Dedifferentiated amniotic fluid mesenchymal stem cell (primary cell): ENCODE data around the gene SPIB.
"Not testable (repeated sequence)": the region's sequence is repeated elsewhere in the genome, so short reads cannot be mapped to it uniquely, and the experiment has no call there.

Experiments used
- DNase-seq: peaks from one replicate; pipeline ENCODE4 v3.0.0-alpha.2; 2016; ENCODE audit errors: extremely low spot score

SPIB gene

DNA sequence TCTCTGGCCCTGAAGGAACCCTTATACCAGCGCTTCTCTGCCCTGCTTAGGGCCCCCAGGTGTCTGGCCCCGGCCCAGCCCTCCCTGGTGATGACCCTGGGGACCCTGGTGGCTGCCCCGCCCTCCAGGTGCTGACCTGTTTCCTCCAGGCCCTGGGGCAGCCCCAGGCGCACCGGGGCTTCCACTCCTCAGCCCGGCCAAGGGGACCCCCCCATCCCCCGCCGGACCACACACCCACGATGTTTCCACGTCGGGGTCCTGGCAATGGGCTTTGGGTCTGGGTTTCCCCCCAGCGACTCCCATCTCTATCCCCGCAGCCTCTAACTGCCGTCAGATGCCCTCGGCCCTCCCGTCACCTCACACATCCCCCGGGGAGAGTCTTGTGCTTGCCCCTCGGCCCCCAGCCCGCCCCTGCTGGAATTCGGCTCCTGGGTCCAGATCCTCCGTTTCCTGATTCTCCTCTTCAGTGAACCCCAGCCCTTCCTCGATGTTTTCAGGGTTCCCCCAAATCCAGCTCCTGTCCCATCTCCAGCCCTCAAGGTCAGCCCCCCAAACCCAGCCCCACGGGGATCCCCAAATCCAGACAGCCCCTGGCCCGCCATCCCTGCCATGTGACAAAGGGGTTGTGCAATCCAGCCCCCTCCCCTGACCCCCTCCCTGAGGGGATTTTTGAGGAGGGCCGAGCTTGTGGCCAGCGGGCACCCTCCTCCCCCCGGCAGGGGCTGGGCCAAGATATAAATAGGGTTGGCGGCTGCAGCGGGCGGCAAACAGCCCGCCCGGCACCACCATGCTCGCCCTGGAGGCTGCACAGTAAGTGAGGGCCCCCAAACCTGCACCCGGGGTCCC is at the start of gene SPIB:
SPIB (plus strand) TSS at position 763 of the 846 bp plus-strand sequence; CDS start at position 788, 25 bp downstream.
- no peak for DNase-seq

DNA sequence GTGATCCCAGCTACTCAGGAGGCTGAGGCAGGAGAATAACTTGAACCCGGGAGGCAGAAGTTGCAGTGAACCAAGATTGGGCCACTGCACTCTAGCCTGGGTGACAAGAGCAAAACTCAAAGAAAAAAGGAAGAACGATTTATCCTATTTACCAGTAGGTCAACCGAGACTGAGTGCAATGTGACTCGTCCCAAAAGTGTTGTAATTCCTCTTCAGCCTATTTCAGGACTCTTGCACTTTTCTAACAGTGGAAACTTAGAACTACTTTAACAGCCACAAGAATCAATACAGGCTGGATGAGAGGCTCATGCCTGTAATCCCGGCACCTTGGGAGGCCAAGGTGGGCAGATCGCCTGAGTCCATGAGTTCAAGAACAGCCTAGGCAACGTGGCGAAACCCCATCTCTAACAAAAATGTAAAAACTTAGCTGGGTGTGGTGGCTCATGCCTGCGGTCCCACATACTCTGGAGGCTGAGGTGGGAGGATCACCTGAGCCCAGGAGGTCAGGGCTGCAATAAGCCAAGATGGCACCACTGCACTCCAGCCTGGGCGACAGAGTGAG is 46.7 kb upstream of the SPIB start:
- no peak for DNase-seq

DNA sequence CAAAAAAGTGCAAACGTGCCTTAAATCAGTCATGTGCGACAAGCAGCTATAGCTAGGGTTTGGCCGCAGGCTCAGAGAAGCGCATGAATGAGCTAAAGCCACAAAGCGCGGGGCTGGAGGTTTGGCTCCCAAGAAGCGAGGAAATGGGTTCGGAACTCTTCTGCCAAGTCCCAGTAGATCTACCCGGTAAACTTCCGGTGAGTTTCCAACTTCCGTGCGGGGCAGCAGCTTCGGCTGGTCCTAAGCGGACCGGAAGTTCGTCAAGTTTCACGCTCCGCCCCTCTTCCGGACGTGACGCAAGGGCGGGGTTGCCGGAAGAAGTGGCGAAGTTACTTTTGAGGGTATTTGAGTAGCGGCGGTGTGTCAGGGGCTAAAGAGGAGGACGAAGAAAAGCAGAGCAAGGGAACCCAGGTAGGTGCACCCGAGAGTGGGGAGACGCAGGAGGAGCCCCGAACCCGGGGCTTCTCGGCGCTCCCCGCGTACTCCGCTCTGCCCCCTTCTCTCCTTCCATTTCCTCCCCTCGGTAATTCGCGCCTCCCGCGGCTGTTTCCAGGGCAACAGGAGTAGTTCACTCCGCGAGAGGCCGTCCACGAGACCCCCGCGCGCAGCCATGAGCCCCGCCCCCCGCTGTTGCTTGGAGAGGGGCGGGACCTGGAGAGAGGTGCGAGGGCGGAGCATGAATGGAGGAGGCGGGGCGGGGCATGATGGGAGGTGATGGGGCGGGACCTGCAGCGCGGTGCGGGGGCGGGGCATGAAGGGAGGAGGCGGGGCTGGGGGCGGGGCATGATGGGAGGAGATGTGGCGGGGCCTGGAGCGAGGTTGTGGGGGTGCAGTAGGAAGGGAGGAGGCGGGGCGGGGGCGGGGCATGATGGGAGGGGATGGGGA is 42.3 kb upstream of the SPIB start, which contains the start of gene NR1H2:
NR1H2 (plus strand) TSS at position 292 of the 885 bp plus-strand sequence. CDS start 1,149 bp downstream, outside the sequence.
- peak; percentile 99 for DNase-seq

DNA sequence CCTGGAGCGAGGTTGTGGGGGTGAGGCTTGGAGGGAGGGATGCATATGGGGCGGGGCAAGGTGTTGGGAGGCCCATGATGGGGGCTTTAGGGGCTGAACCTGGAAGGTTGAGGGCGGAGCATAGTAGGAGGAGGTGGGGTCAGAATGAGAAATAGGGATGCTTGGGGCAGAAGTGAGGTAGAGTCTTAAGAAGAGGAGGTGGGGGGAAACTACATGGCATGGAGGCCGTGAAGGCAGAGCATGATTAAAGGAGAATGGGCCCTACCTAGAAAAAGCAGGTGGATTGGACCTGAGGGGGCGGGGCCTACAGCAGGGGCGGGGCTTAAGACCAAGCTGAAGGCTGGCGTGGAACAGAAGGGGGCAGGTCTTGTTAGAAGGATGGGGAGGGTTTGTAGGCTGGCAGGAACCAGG is 41.7 kb upstream of the SPIB start:
- no peak for DNase-seq

DNA sequence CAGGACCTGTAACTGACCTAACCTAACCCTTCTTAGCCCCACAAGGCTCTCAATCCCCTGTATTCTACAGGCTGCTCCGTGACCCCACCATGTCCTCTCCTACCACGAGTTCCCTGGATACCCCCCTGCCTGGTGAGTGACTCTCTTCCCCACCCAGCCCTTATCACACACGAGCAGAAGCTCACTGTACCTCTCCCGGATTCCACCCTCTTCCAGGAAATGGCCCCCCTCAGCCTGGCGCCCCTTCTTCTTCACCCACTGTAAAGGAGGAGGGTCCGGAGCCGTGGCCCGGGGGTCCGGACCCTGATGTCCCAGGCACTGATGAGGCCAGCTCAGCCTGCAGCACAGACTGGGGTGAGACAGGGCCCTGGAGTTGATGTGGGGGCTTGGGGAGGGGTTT is 41.2 kb upstream of the SPIB start:
- DNase-seq = no peak

DNA sequence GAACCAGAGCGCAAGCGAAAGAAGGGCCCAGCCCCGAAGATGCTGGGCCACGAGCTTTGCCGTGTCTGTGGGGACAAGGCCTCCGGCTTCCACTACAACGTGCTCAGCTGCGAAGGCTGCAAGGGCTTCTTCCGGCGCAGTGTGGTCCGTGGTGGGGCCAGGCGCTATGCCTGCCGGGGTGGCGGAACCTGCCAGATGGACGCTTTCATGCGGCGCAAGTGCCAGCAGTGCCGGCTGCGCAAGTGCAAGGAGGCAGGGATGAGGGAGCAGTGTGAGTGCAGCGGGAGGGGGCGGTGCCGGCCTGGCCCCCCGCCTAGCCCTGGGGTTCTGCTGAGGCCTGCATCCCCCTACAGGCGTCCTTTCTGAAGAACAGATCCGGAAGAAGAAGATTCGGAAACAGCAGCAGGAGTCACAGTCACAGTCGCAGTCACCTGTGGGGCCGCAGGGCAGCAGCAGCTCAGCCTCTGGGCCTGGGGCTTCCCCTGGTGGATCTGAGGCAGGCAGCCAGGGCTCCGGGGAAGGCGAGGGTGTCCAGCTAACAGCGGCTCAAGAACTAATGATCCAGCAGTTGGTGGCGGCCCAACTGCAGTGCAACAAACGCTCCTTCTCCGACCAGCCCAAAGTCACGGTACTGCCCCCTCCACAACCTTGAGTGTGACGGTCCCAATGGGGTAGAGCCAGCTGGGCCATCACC is 40.4 kb upstream of the SPIB start:
- no peak for DNase-seq

DNA sequence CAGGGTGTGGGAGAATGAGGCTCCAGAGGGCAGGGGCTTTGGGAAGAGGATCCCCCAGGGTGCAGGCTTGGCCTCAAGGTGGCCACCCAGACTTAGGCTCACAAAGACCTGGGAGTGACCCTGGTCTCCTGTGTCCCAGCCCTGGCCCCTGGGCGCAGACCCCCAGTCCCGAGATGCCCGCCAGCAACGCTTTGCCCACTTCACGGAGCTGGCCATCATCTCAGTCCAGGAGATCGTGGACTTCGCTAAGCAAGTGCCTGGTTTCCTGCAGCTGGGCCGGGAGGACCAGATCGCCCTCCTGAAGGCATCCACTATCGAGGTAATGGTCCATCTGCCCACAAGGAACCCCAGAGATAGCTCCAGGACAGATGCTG is 39.9 kb upstream of the SPIB start:
- no peak for DNase-seq

DNA sequence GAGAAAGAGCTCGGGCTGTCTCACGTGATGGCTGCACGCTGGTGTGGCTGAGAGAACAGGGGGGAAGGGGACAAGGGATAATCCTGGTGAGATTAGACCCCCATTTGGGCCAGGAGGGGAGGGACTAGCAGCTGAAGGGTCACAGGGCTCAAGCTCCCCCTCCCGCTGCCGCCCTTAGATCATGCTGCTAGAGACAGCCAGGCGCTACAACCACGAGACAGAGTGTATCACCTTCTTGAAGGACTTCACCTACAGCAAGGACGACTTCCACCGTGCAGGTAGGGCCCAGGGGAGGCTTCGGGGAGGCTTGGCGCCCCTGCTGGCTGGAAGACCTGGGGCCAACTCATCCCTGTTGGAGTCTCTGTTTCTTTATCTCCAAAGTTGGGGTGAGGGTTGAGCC is 39.1 kb upstream of the SPIB start:
- no peak for DNase-seq

DNA sequence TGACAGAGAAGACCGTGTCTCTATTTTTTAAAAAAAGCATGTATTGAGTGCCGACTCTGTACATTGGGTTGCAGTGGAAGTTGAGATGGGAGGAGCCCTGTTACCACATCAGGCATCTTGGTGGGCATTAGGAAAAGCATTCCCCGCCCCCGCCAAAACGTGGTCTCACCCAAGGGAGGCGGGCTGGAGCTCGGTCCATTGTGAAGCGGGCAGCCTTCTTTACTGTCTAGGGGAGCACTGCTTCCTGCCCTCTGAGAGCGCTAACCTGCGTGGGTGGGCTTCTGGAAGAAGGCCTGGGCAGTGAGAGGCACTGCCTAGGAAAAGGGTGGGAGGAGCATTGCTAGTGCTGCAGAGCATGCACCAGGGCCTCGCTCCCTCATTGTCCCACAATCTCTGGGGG is 38.6 kb upstream of the SPIB start:
- DNase-seq = no peak

DNA sequence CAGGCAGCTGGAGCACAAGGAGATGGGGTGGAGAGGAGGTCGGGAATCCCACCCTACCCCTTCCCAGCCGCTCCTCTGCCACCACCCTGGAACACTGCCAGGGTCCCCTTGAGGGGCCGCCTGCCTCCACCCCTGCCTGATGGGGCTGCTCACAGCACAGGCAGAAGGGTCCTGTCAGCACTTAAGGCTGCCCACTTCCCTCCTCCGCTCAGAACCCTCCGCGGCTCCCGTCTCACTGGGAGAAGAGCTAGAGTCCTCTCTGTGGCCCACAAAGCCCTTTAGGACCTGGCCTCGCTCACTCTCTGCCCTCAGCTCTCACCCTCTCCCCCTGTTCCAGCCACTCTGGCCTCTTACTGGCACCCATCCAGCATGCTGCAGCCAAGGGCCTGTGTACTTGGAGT is 38.0 kb upstream of the SPIB start:
- no peak for DNase-seq

DNA sequence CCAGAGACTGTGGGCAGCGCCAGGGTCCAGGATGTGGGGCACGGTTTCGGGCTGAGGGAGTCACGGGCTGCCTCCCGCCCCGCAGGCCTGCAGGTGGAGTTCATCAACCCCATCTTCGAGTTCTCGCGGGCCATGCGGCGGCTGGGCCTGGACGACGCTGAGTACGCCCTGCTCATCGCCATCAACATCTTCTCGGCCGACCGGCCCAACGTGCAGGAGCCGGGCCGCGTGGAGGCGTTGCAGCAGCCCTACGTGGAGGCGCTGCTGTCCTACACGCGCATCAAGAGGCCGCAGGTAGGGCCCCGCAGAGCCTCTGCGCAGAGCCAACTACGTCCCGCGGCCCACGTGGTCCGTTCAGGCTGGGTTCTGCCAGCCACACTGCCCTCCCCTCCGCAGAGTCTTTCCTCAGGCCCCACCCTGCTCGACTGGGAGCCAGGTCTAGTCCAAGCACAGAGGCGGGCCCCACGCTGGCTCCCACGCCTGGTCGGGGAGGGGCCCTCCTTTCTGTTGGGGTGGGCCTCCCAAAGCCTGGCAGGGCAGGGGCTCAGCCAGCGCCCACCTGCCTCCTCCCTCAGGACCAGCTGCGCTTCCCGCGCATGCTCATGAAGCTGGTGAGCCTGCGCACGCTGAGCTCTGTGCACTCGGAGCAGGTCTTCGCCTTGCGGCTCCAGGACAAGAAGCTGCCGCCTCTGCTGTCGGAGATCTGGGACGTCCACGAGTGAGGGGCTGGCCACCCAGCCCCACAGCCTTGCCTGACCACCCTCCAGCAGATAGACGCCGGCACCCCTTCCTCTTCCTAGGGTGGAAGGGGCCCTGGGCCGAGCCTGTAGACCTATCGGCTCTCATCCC is 36.6 kb upstream of the SPIB start:
- DNase-seq = no peak

DNA sequence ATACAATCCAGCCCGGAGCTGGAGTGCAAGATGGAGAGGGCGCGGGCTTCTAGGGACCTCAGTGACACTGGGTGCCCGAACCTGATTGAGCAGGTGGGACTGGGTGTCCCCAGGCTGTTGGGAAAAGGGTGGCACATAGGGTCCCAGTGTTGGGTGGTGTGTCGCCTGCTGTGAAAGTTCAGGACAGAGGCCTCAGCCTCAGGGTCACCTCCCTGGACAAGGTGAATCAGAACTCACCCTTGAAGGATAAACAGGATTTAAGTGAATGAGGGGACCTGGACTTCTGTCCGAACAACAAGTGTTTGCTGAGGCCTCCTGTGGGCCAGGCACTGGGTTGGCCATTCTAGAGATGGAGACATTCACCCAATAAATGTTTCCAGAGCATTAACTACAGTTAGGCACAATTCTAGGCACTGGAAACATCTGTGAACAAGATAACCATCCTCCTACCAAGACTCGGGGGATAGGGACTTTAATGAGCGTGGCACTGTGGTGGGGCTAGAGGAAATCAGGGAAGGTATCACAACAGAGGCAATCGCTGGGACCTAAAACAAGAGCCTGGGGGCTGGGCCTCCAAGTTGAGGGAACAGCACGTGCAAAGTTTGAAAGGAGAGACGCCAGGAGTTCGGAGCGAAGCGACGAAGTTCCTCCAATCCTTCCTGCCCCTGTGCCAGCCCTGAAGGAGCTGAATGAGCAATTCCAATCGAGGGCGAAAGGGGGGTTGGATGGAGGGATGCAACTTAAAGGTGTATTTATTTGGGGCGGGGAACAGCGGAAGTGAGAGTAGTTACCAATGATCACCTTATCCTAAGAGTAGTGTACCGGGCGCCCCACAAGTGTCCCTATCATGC is 35.5 kb upstream of the SPIB start:
- no peak for DNase-seq

DNA sequence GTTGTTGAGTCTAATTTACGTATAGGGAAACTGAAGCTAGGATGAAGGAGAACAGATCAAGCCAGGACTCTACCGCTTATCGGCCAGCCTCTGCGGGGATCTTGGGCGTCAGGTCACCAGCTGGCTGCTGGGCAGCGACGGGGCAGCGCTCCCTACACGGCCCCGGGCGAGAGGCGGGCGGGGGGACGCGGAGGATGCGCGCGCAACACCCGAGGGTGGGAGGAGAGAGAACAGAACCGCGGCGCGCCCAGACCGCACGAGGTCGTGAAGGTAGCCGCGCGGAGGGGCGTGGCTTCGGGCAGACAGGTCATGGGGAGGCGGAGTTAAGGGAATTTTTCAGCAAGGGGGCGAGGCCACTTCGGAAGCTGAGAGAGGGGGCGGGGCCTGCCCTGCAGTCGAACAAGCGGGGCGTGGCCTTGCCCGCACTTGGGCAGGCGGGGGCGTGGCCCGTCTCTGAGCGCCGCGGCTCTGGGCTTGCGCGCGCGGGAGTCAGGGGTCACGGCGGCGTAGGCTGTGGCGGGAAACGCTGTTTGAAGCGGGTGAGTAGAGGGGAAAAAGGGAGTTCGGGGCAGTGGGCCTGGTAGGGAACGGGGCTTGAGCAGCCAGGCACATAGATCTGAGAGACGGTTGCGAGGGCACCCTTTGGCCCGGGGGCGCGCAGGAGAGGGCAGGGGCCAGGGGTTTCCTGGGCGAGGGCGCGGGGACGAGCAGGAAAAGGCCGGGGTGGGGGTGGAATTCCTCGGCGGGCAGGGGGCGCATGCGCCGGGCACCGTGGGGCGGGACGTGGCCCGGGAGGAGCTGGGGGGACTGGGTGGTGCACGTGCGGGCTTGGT is 34.7 kb upstream of the SPIB start, which contains the start of gene POLD1:
POLD1 (plus strand) TSS at position 496 of the 833 bp plus-strand sequence. CDS start 14,505 bp downstream, outside the sequence.
- peak; percentile 91 for DNase-seq

DNA sequence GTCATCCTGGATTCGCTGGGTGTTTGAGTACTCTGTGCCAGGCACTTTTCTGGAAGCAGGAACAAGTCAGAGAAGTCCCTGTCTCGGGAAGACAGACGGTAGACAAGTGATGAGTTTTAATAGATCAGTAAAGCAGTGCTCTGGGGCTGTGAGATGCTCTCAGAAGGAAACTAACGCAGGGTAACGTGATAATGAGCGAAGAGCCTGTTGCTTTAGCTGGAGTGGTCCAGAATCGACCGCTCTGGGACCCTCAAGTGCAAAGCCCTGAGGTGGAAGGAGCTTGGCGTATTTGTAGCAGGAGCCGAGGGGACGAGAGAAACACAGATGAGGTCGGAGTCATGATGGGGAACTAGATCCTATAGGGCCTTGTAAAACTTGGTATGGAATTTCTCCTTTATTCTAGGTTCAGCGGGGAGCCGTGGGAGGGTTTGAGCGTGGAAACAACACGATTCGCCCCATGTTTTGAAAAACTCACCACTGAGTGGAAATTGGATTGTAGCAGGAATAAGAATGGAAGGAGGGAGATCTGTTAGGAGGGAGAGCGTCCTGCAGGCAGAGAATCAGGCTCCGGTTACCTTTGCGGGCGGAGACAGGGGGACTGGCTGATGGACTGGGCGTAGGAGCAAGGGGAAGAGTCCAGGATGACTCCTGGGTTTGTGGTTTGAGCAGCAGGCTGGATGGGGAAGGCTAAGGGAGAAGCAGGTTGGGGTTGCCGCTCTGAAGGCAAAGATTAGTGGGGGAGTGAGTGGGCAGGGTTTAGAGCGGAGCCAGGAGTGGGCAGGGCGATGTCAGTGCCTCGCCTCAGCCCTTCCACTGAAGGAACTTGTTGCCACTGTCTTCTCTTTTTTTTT is 33.8 kb upstream of the SPIB start:
- no peak for DNase-seq

DNA sequence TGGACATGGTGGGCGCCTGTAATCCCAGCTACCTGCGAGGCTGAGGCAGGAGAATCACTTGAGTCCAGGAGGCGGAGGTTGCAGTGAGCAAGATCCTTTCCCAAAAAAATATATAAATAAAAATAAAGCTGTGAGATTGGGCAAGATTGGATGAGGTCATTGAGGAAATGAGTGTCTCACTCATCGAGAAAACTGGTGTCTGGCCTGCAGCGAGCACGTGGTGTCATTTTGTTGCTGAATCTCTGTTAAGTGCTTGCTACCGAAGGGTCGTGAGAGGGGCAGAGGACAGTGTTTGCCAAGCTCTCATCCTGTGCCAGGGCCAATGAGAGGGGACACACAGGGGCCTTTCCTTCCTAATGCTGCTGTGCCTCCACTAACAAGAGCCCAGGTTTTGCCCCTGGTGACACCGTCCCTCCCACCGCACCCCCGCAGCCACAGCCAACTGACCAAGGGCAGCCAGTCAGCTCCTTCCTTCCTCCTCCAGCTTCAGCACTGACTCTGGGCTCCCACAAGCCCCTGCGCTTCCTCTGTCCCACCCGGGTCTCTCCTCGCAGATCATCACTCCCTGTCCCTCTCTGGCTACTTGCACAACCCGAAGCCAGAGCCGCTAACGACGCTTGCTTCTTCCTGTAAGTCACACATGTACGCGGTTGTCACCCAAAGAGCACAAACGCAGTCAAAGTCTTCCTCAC is 31.4 kb upstream of the SPIB start:
- DNase-seq = no peak

DNA sequence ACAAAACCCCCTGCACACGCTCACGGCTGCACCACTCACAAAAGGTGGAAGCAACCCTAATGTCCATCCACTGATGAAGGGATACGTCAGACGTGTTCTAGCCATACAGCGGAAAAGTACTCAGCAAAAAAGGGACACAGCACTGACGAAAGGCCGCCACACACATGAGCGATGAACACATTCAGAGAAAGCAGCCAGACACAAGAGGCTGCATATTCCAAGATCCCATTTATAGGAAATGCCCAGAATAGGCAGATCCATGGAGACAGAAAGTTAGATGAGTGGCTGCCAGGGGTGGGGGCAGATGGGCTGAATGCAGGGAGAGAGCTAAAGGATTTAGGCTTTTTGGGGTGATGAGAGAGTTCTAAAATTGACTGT is 30.9 kb upstream of the SPIB start:
- DNase-seq = no peak

DNA sequence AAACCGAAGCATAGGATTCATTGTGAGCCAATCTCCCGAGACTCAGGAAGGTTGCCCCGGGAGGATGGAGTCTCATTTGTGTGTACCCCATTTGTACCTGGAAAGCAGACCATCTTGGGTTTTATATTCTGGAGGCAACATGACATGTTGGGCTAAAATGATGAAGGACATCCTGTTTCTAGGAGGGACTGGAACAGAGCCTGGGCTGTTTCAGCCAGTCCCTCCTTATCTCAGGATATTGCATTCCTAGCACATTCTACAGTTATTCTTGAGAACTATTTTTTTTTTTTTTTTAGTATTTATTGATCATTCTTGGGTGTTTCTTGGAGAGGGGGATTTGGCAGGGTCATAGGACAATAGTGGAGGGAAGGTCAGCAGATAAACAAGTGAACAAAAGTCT is 28.4 kb upstream of the SPIB start:
- DNase-seq = not testable (repeated sequence)
